Body of pancreas (tissue), 4 donors: ENCODE results near the gene INTS15. TPM values are rescaled to one million over a fixed set of nuclear protein-coding genes. Genes with fewer than 3 reads are reported as not detected.

Source experiments
- ATAC-seq: fragments of 150-250 bp; one replicate; pipeline ENCODE4 v1.9.1; 2016
- DNase-seq, 4 donors: peaks; one replicate each; pipeline ENCODE4 v3.0.0-alpha.2; 2019
- H3K27ac ChIP-seq, 4 donors: fragments of 200-600 bp; sonication (generic); 1 replicate in 3 of 4; 2 replicates in 1 of 4; pipeline versions ENCODE4 v1.5.1 to v1.6.1; 2016 to 2019; ENCODE audit warnings: mild to moderate bottlenecking in 1 of 4, mixed read lengths in 1 of 4, moderate library complexity in 1 of 4
- H3K27me3 ChIP-seq, 2 donors: fragments of 200-600 bp; sonication (generic); one replicate each; pipeline ENCODE4 v1.6.0; 2016; ENCODE audit warnings: mild to moderate bottlenecking in 1 of 2
- H3K36me3 ChIP-seq, 2 donors: fragments of 200-600 bp; sonication (generic); replicated peaks in 1 of 2; 2 replicates each; pipeline ENCODE4 v1.5.1; 2016; ENCODE audit warnings: low read depth in 2 of 2; ENCODE audit not compliant: insufficient read depth in 1 of 2
- H3K4me1 ChIP-seq: fragments of 200-600 bp; sonication (generic); one replicate; pipeline ENCODE4 v1.6.0; 2016
- H3K4me3 ChIP-seq, 2 donors: fragments of 200-600 bp; sonication (generic); 1 replicate in 1 of 2; 2 replicates in 1 of 2; pipeline ENCODE4 v1.5.1; 2016 to 2019
- H3K9me3 ChIP-seq, 3 donors: fragments of 200-600 bp; sonication (generic); 1 replicate in 2 of 3; 2 replicates in 1 of 3; pipeline ENCODE4 v1.5.1; 2016
- POLR2A ChIP-seq, 3 donors: fragments of 450-650 bp; IDR thresholded peaks; one replicate each; pipeline ENCODE4 v1.6.1; 2016; ENCODE audit warnings: antibody characterized with exemption in 3 of 3, mild to moderate bottlenecking in 2 of 3
- WGBS, 2 donors: methylation state at CpG; one replicate each; pipeline ENCODE4 v1.1.5; 2017; 5-methylcytosine and 5-hydroxymethylcytosine counted together
- intact Hi-C: fragments of 100-400 bp; cut with DNase I; formaldehyde crosslinking; loops from one replicate; pipeline ENCODE4 v1.15.1; 2023
- total RNA-seq, 2 donors: library from RNA; depleted of rRNA; stranded (reverse); fragments of >200 nt; gene quantifications; one replicate each; pipeline ENCODE4 v1.1.0, GENCODE V29; 2016
- TF ChIP-seq, protein P1 (sequence below), 7 experiments: fragments of 450-650 bp in 4 of 7; fragments of 200-600 bp in 3 of 7; sonication (generic) in 3 of 7; IDR thresholded peaks; one replicate each; pipeline ENCODE4 v1.5.1; 2016 to 2019; ENCODE audit warnings: antibody characterized with exemption in 7 of 7

The INTS15 gene
- total RNA-seq, 2 donors from 2014 or later = 25.7 to 40.5 TPM

DNA sequence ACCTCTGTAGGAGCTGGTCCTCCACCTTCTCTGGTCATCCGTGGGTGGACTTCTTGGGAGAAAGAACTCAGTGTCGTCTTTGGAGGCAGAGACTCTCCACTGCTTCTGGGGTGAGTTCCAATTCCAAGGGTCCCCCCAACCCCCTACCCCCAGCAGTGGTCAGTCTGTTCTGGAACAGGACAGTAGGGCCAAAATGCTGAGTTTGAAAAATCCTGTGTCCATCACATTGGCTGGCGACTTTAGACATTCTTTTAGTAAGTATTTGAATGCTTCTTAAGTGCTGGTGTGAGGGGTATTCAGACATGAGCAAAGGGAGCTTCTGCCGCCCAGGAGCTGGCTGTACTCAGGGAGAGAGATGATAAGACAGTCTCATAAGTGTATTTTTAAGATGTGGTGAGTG is 49.2 kb downstream of the INTS15 start:
- WGBS, 2 donors = 86 to 98% methylated on average over 3 to 4 of the region's 4 CpGs
- ATAC-seq = no peak
- no peaks in the 10 kb centered on the region for H3K27me3 ChIP-seq

DNA sequence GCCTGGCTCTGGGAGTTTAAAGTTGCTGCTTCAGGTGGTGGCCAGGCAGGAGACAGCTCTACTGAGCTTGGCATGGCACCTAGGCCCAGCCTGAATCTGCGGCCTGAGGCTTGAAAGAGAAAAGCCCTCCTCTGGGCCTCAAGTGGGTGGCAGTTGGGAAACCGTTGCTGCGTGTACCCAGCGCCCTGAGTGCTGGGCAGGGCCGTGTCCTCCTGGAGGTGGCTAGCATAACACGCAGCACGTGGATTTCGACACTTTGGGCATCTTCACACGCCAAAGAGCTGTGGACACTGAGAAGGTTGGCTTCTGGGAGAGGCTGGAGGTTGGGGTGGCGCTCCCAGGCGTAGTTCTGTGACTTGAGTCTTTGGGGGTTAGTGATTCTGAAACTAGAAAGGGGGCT is 49.8 kb downstream of the INTS15 start:
- 90 to 93% methylated on average over 10 to 11 of the region's 11 CpGs for WGBS, 2 donors
- ATAC-seq (no peak), DNase-seq (no peak)
- Histone ChIP-seq H3K27me3 (no peaks in the 10 kb centered on the region), H3K9me3 (no peaks in the 10 kb centered on the region), H3K4me3 (no peak overlapping the region), H3K36me3 (peaks cover 0 to 6% of the 10 kb centered on the region in 2 donors), H3K27ac (no peak overlapping the region), H3K4me1 (peaks cover 21% of the 10 kb centered on the region)
- intact Hi-C loops = no loop called here
- TF ChIP-seq POLR2A (IDR thresholded peaks at IDR 0.05) = no peak
- TF ChIP-seq, protein P1, sequence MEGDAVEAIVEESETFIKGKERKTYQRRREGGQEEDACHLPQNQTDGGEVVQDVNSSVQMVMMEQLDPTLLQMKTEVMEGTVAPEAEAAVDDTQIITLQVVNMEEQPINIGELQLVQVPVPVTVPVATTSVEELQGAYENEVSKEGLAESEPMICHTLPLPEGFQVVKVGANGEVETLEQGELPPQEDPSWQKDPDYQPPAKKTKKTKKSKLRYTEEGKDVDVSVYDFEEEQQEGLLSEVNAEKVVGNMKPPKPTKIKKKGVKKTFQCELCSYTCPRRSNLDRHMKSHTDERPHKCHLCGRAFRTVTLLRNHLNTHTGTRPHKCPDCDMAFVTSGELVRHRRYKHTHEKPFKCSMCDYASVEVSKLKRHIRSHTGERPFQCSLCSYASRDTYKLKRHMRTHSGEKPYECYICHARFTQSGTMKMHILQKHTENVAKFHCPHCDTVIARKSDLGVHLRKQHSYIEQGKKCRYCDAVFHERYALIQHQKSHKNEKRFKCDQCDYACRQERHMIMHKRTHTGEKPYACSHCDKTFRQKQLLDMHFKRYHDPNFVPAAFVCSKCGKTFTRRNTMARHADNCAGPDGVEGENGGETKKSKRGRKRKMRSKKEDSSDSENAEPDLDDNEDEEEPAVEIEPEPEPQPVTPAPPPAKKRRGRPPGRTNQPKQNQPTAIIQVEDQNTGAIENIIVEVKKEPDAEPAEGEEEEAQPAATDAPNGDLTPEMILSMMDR (IDR thresholded peaks at IDR 0.05) = no peak

More for the DNA sequence above, 49.2 kb downstream of the INTS15 start:
- DNase-seq = no peak
- peaks cover 0 to 4% of the 10 kb centered on the region in 2 donors for H3K36me3 ChIP-seq
- H3K9me3 ChIP-seq = no peaks in the 10 kb centered on the region
- no peak overlapping the region for H3K4me3 ChIP-seq
- intact Hi-C loops = no loop called here
- H3K27ac ChIP-seq = no peak overlapping the region
- H3K4me1 ChIP-seq = peaks cover 21% of the 10 kb centered on the region
- no peak for TF ChIP-seq POLR2A (IDR thresholded peaks at IDR 0.05)
- TF ChIP-seq, protein P1 (IDR thresholded peaks at IDR 0.05) = no peak

DNA sequence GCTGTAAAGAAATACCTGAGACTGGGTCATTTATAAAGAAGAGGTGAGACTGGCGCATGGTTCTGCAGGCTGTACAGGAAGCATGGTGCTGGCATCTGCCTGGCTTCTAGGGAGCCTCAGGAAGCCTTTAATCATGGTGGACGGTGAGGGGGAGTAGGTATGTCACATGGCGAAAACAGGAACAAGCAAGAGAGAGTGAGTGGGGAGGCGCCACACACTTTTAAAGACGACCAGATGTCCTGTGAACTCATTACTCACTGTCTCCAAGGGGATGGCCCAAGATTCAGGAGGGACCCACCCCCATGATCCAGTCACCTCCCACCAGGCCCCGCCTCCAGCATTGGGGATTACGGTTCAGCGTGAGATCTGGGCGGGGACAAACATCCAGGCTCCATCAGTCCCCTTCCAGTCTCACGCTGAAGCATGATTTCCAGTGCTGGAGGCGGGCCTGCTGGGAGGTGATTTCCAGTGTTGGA is 50.5 kb downstream of the INTS15 start:
- no peak overlapping the region for H3K4me3 ChIP-seq

GRCh38 chr7:6641305-6642035 is 51.6 kb downstream of the INTS15 start:
- H3K36me3 ChIP-seq = peaks cover 0 to 6% of the 10 kb centered on the region in 2 donors
- ATAC-seq = no peak
- no peak overlapping the region for H3K4me3 ChIP-seq
- intact Hi-C loops = no loop called here
- TF ChIP-seq, protein P1 (IDR thresholded peaks at IDR 0.05) = no peak
- no peak for TF ChIP-seq POLR2A (IDR thresholded peaks at IDR 0.05)
- H3K27me3 ChIP-seq = no peaks in the 10 kb centered on the region
- H3K9me3 ChIP-seq = no peaks in the 10 kb centered on the region
- peaks cover 17% of the 10 kb centered on the region for H3K4me1 ChIP-seq
- H3K27ac ChIP-seq = no peak overlapping the region
- WGBS, 2 donors = 80 to 100% methylated on average over 5 to 15 of the region's 15 CpGs
- no peak for DNase-seq

More for the DNA sequence above, 50.5 kb downstream of the INTS15 start:
- TF ChIP-seq POLR2A (IDR thresholded peaks at IDR 0.05) = no peak
- TF ChIP-seq, protein P1 (IDR thresholded peaks at IDR 0.05) = no peak
- Histone ChIP-seq H3K4me1 (peaks cover 21% of the 10 kb centered on the region), H3K36me3 (peaks cover 0 to 6% of the 10 kb centered on the region in 2 donors), H3K9me3 (no peaks in the 10 kb centered on the region), H3K27ac (no peak overlapping the region), H3K27me3 (no peaks in the 10 kb centered on the region)
- DNase-seq = peak in 1 of 4 donors; percentile 20
- WGBS, 2 donors = 74 to 87% methylated on average over 9 to 11 of the region's 11 CpGs
- intact Hi-C loops = no loop called here
- ATAC-seq = no peak
